KOPT-K1 (cell line): ENCODE data around the gene UROC1.

Source experiments
- H3K27ac ChIP-seq: fragments of 200-600 bp; sonication (generic); 2 replicates; pipeline ENCODE4 v1.5.1; 2016; ENCODE audit warnings: antibody characterized with exemption, mild to moderate bottlenecking, low read depth, low read length; ENCODE audit not compliant: poor library complexity, severe bottlenecking
- H3K36me3 ChIP-seq: fragments of 200-600 bp; sonication (generic); 2 replicates; pipeline ENCODE4 v1.5.1; 2017; ENCODE audit warnings: antibody characterized with exemption, mild to moderate bottlenecking, low read length, moderate library complexity; ENCODE audit not compliant: insufficient read depth
- H3K9me3 ChIP-seq: fragments of 200-600 bp; sonication (generic); 2 replicates; pipeline ENCODE4 v1.5.1; 2017; ENCODE audit warnings: antibody characterized with exemption, low read length, mild to moderate bottlenecking; ENCODE audit not compliant: insufficient read depth, poor library complexity, severe bottlenecking

UROC1 gene

DNA sequence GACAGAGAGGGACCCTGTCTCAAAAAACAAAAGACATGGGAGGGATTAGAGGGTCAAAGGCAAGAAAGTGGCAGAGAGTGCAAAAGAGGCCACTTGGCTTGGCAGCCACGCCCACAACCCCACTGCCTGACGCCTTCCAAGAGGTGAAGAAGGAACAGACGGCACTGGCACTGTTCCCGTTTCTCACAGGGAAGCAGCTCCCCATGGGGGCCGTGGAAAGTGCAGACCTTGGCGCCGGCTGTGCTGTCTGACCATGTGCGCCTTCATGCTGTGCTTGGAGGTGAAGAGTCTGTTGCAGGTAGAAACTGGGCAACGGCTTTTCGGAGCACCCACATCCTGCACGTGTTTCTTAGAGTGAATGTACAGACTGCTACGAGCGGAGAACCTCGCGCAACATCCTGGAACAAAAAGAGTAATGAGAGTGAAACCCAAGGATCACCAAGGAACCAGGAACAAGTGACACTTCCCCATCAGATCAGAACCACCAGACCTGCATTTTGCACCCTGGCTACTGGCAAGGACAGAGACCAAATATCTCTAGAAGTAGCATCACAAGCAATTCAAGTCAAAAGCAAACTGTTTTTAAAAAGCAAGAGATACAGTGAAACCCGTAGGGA, 51.5 kb downstream of the UROC1 start:
- Histone ChIP-seq H3K36me3 (peaks cover 100% of the 10 kb centered on the region), H3K9me3 (no peaks in the 10 kb centered on the region), H3K27ac (no peak overlapping the region)

DNA sequence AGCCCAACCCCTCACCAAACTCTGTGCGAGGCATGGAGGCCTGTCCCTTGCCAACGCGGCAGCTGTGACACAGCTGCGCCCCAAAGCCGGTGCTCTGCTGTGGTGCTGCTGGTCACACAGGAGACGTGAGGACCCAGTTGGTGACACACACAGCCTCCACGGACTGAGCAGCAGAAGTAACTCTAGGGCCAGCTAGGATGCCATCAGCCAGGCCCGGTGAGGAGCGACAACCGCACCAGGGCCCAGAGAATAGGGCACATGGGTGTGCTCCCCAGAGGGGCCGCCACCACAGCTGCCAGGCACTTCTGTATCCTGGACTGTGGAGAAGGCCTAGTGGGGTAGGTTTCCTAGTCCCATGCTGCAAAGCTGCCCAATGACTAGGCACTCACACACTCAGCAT, 52.6 kb downstream of the UROC1 start:
- Histone ChIP-seq H3K36me3 (peaks cover 100% of the 10 kb centered on the region), H3K9me3 (no peaks in the 10 kb centered on the region), H3K27ac (no peak overlapping the region)

DNA sequence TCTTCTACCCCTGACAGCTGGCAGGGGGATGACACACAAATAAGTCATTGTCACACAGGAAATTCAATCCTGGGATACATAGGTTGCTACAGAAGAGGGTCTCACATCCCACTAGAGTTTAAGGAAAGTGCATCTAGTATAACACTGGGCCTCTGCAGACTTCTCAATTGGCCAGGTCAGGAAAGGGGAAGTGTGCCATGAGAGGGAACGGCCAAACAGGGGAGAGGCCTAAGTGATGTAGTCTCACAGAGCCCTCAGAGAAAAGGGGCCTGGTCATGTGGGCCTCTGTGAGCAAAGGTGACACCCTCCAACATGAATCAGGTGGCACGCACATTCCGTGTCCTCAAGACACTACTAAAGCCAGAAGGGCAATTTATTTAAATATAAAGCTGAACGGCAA, 53.1 kb downstream of the UROC1 start:
- H3K27ac ChIP-seq = no peak overlapping the region
- H3K9me3 ChIP-seq = no peaks in the 10 kb centered on the region
- peaks cover 100% of the 10 kb centered on the region for H3K36me3 ChIP-seq

DNA sequence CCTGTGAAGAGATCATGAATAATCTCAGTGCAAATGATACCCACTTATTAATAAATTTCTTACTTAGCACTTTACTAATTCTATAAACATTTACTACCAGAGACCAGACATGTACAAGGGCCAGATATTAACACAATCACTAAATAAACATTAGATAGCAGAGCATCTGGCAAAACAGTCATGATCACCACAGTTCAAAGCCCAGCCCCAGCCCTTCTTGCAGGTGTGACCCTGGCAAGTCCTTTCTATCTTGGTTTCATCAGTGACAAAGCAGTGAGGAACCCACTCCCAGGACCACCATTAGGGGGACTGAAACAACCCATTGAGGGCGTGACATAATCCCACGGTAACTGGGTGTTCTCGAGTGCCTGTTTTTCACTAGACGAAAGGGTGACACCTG, 53.5 kb downstream of the UROC1 start:
- Histone ChIP-seq H3K9me3 (no peaks in the 10 kb centered on the region), H3K36me3 (peaks cover 100% of the 10 kb centered on the region), H3K27ac (no peak overlapping the region)

DNA sequence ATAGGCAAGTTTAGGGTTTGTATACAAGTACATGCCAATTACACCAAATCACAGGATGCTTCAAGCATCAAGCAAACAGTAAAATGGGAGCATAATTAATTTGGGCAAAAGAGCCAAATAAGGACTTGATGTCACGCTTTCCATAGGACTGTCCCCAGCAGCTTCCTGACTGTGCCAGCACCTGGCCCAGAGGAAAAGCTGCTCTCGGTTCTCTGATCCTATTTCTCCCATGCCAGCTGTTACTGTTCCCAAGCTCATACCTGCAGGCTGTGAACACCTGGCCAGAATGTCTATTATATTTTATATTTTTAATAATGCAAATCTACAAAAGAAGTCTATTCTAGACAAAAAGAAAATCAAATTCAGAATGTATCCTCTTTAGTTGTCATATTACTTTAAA, 54.1 kb downstream of the UROC1 start:
- Histone ChIP-seq H3K27ac (no peak overlapping the region), H3K36me3 (peaks cover 100% of the 10 kb centered on the region)

DNA sequence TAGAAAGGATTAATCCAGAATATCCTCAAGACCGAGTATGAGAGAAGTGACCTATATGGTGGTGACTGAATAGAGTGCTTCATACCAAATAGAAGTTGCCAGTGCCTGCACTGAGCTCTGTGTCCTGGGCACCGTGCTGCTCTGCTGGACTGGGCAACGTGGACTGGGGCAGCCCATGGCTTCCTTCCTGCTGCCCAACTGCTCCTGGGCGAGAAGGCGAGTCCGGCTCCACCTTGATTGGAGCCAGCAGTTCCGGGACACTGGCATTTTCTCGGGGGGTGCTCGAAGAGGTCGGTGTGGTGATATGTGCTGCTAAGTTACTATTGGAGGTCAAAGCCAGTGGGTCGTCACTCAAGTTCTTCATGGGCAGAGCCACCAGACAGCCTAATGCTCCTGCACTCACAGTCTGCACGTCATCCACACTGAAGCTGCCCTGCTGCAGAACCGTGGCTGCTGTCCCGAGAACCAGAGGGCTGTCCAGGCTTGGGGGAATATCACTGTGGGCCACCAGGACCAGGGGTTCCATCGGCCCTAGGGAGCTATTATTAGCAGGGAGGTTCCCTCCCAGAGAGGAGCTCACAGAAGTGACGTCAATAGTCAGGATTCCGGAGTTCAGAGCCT, 56.0 kb downstream of the UROC1 start:
- Histone ChIP-seq H3K36me3 (peaks cover 99% of the 10 kb centered on the region), H3K9me3 (no peaks in the 10 kb centered on the region), H3K27ac (no peak overlapping the region)

More for the DNA sequence above, 54.1 kb downstream of the UROC1 start:
- H3K9me3 ChIP-seq = no peaks in the 10 kb centered on the region

DNA sequence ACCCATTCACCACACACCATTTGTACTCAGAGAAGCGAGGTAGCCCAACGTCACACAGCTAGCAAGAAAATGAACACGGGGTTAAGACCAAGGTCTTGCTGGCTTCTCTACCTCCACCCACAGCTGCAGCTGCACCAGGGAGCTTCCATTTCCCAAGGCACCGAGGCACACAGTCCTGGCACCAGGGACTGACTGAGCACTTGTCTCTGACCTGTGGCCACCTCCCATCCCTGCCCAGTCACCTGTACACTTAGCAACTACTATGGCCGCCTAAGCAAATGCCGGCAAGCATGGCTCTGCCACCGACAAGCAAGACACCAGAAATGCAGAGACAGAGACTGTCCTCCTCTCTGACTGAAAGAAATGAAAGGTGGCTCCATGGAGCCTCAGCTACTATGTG, 57.2 kb downstream of the UROC1 start:
- H3K9me3 ChIP-seq = no peaks in the 10 kb centered on the region
- no peak overlapping the region for H3K27ac ChIP-seq
- peaks cover 99% of the 10 kb centered on the region for H3K36me3 ChIP-seq

DNA sequence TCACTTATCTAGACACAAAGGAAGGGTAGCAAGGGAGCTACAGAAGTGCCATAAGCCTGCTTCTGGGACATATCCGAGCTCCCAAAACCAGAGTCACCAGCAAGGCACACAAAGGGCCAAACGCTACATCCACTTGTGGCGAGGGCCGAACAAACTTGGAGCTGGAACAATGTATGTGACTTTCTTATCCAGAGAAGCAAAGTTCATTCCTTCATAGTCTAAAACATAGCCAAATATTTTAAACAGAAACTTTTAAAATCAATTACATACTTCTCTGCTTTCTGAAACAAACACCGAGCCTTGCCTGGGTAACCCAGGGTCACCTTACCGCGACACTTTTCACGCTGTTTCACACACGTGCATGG, 57.8 kb downstream of the UROC1 start:
- Histone ChIP-seq H3K36me3 (peaks cover 99% of the 10 kb centered on the region), H3K9me3 (no peaks in the 10 kb centered on the region), H3K27ac (no peak overlapping the region)

DNA sequence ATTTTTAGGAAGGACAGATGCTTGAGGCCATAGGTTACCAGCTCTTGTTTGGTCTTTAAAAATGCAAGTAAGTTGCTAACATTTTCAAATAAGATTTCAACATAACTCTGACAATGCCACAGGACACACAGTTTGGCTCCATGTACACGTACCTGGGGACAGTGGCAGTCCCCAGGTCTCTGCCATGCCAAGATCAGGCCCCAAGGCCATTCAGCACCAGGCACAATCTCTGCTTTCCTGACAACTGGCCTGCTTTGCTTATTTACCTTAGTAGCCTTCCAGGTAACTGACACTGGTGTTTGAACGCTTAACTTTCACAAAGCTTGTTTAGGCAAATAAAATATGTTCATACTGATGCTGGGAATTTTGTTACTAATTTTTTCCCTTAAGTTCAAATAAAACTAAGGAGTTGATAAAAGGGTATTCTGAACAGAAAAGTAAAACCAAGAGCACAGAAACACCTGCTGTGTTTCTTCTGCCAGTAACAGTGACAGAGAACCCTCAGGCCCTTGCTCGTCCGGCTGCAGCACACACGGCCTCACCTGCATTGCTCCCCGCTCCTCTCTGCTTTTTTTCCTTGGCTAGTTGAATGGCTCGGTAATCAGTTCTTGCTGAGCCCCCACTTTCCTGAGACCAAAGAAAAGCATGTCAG, 58.3 kb downstream of the UROC1 start:
- Histone ChIP-seq H3K27ac (no peak overlapping the region), H3K36me3 (peaks cover 99% of the 10 kb centered on the region), H3K9me3 (no peaks in the 10 kb centered on the region)

DNA sequence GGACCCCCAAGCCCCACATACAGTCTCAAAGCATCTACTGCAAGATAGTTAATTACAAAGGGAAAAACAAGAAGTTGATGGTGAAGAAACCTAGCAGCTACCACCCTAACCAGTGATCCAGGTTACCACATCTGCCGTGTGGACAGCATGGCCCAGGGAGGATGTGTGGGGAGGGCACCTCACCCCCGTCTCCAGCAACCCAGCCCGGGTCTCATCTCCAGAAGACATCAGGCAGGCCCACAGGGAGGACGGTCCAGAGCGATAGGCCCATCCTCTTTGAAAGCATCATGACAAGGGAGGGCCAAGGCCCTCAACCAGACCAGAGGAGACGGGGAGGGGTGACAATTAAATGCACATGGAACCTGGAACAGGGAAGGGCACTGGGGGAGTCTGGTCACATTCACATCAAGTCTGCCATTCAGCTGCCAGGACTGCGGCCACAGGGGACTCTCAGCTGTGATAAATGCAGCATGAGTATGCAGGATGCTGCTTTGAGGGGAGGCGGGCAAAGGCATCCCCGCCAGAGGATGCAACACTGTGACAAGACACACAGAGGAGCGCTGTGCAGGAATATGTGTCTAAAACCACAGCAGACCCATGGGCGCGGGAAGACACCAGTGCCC, 60.7 kb downstream of the UROC1 start:
- H3K27ac ChIP-seq = no peak overlapping the region
- H3K36me3 ChIP-seq = peaks cover 96% of the 10 kb centered on the region
- no peaks in the 10 kb centered on the region for H3K9me3 ChIP-seq

DNA sequence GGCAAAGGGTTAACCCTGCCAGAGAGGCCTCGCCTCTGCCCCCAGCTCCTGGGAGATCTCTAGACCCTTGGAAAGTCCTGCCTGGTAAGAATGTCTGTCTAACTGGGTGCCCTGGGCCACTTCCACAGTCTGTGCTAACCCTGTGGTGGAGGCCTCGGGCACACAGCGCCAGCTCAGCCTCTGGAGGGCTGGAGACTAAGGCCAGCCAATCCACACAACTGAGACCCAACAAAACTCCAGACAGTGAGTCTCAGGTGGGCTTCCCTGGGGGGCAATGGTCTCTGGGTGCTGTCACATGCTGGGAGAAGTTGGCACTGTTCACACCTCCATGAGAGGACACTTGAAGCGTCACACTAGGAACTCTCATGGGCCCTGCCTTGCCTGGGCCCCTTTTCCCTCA, 61.4 kb downstream of the UROC1 start:
- H3K27ac ChIP-seq = no peak overlapping the region
- H3K36me3 ChIP-seq = peaks cover 96% of the 10 kb centered on the region

DNA sequence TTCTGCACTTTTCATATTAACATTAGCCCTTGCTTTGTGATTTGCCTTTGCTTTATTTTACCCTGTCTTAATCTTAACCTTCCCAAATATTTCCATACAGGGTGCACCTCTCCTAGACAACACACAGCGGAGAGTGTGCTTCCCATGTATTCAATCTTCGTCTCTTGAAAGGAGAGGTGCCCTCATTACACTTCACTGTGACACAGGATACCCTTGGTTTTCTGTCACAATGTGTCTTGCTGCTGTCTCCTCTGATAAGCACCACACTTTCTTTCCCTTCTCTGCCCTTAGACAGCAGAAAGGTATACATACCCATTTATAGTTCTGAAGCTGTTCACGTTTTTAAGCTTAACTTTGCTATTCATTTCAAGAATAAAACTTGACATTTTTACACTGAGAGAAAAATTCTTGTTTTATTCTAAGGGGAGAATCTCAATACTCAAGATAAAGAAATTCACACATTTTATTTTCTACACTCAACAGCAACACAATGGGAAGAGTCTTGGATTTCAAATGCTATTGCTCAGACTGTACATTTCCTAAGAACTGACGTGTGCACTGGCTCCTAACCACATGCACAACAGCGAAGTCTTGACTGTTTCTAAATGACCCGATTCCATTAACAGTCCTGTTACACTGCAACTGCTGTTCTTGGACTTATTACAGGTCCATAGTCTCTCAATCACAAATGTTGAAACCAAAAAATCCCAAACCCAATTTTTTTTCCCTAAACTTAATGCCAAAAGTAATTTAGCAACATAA, 63.0 kb downstream of the UROC1 start:
- Histone ChIP-seq H3K36me3 (peaks cover 96% of the 10 kb centered on the region), H3K9me3 (no peaks in the 10 kb centered on the region), H3K27ac (no peak overlapping the region)

More for the DNA sequence above, 61.4 kb downstream of the UROC1 start:
- H3K9me3 ChIP-seq = no peaks in the 10 kb centered on the region

DNA sequence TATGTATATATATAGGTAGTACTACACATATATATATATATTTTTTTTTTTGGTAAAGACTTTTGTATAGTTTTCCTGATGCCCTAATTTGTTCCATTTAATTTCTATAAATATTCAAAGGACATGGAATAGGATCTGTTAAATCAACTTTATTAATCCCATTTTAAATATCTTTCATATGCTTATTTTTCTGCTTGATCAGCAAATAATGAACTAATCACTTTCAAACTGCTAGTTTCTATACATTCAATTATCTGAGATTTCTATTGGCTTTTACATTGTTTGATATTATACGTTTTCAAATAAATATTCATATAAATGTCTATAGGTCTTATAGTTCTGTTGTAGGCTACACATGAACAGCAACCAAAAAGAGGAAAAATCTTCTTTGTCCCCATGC, 63.5 kb downstream of the UROC1 start:
- H3K9me3 ChIP-seq = no peaks in the 10 kb centered on the region
- peaks cover 96% of the 10 kb centered on the region for H3K36me3 ChIP-seq
- no peak overlapping the region for H3K27ac ChIP-seq

DNA sequence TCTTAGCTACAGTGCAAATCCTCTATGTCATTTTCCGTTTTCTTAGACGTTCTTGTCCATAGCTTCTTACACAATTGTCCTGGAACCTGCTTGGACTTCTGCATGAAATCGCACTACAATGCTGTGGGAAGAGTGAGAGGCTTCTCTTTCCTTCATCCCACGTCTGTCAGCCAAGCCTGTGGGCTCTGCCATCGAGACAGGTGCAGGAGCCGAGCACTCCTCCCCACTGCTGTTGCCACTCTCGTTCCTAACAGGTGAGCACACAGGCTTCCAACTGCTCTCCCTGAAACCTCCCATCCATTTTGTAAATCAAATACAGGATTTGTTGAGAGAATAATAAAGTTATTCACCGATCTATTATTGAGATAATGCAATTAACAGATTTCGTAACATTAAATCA, 65.4 kb downstream of the UROC1 start:
- H3K36me3 ChIP-seq = peaks cover 94% of the 10 kb centered on the region
- no peaks in the 10 kb centered on the region for H3K9me3 ChIP-seq
- no peak overlapping the region for H3K27ac ChIP-seq

DNA sequence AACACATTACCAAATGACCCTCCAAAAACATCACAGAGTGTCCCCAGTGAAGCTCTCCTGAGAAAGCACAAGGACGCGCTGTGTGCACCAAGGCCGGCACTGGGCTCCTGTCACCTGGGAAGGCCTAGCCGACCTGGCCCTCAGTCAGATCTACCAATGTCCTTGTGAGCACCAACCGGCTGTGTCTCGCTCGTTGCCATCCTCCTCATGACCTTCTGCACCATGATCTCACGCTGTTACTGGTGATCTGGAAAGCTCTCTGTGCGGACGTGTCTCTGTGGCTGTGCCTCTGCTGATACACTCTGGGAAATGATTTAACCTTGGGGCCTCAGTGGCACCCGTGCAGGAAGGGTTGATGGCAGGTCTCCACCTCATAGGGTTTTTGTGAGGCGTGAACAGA, 66.1 kb downstream of the UROC1 start:
- Histone ChIP-seq H3K36me3 (peaks cover 87% of the 10 kb centered on the region), H3K27ac (no peak overlapping the region)

More for the DNA sequence above, 66.1 kb downstream of the UROC1 start:
- H3K9me3 ChIP-seq = no peaks in the 10 kb centered on the region
